Stimulated activated CD4-positive, alpha-beta T cell treated with anti-CD3 and anti-CD28 coated beads, Interleukin-15, amount 100 ng/mL, for 48 hours (primary cell): ENCODE results near the gene CHRNB4.
"Not testable (repeated sequence)": the region's sequence is repeated elsewhere in the genome, so short reads cannot be mapped to it uniquely, and the experiment has no call there.

ENCODE experiments used
- DNase-seq, 2 donors: peaks; one replicate each; pipeline ENCODE4 v3.0.0-alpha.2; 2020; ENCODE audit warnings: low read depth in 2 of 2

The CHRNB4 gene

DNA sequence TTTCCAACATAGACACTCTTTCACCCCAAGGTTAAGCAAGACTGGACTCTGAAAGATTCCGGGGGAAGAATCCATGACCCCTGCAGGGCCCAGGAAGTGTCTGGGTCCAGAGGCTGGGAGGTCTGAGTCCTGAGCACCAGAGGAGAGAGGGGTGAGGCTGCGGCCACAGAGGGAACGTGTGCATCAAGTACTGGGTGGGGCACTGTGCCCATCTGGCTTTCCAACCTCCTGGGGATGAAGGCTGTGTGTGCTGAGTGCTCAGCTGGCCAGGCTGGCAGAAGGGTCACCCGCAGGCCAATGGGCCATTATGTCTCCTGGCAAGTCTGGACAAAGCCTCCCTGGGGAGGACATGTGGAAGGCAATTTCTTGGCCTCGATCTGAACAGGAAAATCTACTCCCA lies 23.5 kb downstream of the CHRNB4 start:
- no peak for DNase-seq

GRCh38 chr15:78617076-78617475 lies 23.9 kb downstream of the CHRNB4 start:
- no peak for DNase-seq

DNA sequence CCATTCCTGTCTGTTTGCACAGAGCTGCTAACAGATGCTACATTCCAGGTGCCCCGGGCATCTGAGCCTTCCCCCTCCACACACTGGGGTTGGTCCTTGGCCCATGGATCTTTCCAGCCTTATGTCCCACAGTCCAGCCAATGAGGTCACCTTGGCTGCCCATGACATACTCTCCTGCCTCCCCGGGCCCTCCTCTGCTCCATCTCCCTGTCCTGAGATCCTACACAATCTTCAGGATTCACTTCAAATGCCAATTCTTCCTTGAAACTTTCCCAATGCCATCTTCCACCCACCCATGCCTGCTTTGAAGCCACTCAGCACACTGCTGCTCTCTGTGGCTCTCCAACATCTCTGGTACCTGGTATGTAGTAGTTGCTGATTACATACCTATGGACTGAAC lies 24.5 kb downstream of the CHRNB4 start:
- DNase-seq: no peak

- no peak for DNase-seq
These were observed 25.8 kb downstream of the CHRNB4 start for GRCh38 chr15:78615151-78615589.

- no peak for DNase-seq
These were observed 27.0 kb downstream of the CHRNB4 start for GRCh38 chr15:78614021-78614420.

- DNase-seq: not testable (repeated sequence)
These were observed 31.5 kb downstream of the CHRNB4 start for GRCh38 chr15:78609551-78609950.

DNA sequence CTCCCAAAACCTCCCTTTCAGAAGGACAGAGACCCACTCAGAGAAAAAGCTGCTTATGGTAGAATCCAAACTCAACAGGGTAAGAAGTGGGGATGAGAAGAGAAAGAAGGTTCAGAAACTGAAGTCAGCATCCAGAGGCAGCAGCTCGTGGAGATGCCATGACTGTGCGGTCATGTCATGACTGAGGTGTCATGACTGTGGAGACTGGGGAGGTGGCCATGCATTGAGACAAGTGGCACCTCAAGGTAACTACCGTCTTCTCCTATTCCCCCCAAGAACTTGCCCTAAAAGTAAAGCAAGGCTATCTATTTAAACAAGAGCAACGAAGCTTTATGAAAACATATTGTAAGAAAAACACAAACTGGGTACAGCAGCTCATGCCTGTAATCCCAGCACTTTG lies 35.3 kb downstream of the CHRNB4 start:
- no peak for DNase-seq

GRCh38 chr15:78605201-78605600 lies 35.8 kb downstream of the CHRNB4 start:
- no peak for DNase-seq

- DNase-seq: no peak
These were observed 36.6 kb downstream of the CHRNB4 start for GRCh38 chr15:78604420-78604819.

DNA sequence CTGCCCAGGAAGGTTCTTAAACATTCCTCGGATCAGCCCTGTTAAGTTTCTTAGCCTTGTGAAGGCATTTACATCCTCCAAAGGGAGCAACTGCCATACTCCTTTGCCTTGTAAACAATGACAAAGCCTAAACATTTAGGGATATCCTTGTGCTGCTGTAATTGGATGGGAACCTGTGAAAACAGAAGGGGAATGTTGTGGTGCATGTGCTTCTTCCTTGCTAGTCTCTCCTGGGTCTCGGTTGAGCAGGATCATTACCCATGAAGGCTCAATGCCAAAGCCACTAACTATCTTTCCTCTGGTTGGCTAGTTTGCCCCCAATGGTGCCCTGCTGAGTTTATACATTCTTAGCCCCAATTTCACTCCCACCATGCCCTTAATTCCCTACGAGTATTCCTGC lies 37.5 kb downstream of the CHRNB4 start:
- no peak for DNase-seq

DNA sequence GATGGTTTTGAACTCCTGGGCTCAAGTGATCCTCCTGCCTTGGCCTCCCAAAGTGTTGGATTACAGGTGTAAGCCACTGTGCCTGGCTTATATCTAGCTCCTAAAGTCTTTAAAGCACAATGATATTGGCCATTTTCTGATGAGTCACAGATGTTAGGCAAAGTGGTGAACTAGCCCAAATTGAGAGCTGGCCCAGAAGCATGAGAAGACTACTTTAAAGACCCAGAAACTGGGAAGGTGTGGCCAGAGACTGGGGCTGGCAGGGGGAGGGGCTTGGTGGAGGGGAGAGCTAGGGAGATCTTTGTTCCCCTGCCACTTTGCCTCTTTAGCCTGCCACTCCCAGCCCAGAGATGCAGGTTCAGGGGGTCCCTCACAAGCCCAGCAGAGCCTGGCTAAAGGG lies 41.8 kb downstream of the CHRNB4 start:
- no peak for DNase-seq

DNA sequence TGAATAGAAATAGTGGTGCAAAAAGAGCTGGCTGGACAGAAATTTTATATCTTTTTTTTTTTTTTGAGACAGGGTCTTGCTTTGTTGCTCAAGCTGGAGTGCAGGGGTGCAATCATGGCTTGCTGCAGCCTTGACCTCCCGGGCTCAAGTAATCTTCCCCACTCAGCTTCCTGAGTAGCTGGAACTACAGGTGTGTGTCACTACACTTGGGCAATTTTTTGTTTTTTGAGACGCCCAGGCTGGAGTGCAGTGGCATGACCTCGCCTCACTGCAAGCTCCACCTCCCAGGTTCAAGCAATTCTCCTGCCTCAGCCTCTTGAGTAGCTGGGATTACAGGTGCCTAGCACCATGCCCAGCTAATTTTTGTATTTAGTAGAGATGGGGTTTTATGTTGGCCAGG lies 42.7 kb downstream of the CHRNB4 start:
- no peak for DNase-seq

- no peak for DNase-seq
These were observed 43.4 kb downstream of the CHRNB4 start for GRCh38 chr15:78597583-78597982.

DNA sequence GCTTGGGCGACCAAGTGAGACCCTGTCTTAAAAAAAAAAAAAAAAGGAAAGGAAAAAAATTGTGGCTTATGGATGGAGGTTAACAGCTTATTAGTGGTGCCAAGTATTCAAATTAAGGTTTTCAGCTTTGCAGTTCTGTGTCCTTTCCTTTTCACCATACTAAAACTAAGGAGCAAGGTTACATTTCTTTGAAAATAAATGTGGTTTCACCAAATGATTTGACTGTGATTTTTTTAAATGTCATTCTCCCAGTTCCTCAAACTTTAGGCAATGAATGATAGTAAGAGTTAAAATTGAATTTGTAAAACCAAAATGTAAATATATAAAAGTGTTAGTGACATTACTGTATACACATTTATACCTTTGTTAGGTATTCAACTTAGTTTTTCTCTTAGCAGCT lies 66.1 kb downstream of the CHRNB4 start:
- DNase-seq: no peak
